ENCODE measurements around the gene DCLK1. TPM values are rescaled to one million over a fixed set of nuclear protein-coding genes. Genes with fewer than 3 reads are reported as not detected.

DCLK1 gene
- total RNA-seq, 1 experiment from 2014 or later: not detected

DNA sequence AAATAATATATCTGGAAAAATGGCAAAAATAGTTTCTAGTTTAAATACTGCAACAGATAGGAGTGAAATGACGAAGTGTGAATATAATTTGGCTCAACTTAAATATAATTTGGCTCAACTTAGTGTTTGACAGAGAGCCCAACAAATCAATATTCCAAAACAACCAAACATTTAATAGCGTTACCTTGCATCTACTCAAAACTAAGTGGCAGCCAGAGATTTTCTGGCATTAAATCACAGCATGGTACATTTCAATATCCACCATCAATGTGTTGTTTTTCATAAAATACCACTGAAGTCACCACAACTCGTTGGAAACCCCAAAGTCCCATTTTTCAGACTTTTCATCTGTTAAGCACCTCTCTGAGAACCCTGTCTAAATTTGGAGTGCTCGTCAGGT lies 69.6 kb downstream of the DCLK1 start:
- in situ Hi-C loops (cut with HindIII; ENCODE audit: low sequenced_read_pairs): no loop called here

DNA sequence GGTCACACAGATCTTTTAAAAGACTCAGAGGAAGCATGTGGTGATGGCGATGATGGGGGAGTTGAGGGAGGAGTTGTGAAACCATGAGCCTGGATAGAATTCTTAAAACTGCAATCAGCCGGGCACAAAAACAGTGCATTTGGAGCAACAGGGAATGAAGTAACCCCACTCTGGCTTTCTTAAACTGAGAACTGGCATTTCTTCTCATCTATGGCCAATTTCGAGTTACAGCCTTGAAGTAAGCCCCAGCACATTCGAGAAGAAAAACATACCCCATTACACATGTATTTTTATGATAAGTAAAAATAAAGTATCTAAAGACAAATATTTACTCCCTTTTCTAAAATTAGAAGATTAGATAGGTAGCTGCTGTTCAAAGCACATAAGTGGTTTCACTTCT lies 70.1 kb downstream of the DCLK1 start:
- in situ Hi-C loops (cut with HindIII; ENCODE audit: low sequenced_read_pairs): no loop called here
- DNase-seq (ENCODE audit: low spot score): no peak

More for the DNA sequence above, 69.6 kb downstream of the DCLK1 start:
- DNase-seq (ENCODE audit: low spot score): no peak

DNA sequence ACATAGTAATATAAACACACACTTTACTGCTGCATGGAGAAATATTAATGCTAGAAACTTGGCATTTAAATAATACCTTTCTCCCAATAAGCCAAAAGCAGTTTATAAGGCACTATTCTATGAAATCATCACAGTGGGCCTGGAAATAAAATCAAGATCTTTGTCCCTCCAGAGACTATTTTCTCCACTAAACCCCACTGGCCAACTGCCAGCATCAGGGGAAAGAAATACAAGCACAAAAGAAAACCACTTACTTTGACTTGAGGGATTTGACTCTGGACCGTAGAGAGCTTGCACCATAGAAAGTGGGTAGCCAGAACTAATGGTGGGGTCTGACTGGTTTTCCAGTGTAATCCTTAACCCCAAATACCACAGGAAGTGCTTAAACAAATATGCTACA lies 71.9 kb downstream of the DCLK1 start:
- in situ Hi-C loops (cut with HindIII; ENCODE audit: low sequenced_read_pairs): no loop called here
- no peak for DNase-seq (ENCODE audit: low spot score)

DNA sequence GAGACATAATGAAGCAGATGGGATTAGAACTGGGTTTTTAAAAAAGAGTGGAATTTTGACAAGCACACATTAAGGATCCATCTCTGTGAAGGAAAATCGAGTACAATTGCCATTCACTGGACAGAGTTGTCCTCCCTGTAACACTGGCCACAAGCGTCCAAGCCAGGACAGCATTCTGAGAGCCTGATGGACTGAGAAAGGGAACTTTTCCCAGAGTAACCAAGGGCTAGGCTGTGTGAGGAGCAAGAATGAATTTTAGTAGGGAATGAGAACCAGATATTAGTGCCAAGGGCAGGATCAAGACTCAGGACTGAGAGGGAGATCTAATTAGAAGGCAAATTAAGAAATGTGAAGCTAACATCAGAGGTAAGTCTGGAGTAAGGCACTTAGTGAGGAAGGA lies 73.1 kb downstream of the DCLK1 start:
- no peak for DNase-seq (ENCODE audit: low spot score)
- in situ Hi-C loops (cut with HindIII; ENCODE audit: low sequenced_read_pairs): no loop called here

DNA sequence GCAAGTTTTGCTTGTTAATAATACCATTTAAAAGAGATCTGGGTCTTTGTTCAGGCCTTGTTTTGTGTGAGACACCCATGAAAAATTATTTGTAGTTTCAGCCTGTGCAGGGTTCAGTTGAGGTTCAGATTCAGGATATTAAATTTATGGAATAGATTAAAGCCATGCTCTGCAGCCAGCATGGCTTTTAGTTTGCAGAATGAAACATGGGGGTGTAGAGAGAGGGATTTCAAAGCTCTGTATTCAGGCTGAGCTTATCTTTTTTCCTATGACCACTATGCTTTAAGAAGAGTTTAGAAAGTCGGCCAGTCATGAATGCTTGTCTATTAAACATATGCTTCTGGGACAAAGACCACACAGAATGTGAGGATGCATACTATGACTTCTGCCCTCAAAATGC lies 73.6 kb downstream of the DCLK1 start:
- DNase-seq (ENCODE audit: low spot score): no peak
- in situ Hi-C loops (cut with HindIII; ENCODE audit: low sequenced_read_pairs): no loop called here

DNA sequence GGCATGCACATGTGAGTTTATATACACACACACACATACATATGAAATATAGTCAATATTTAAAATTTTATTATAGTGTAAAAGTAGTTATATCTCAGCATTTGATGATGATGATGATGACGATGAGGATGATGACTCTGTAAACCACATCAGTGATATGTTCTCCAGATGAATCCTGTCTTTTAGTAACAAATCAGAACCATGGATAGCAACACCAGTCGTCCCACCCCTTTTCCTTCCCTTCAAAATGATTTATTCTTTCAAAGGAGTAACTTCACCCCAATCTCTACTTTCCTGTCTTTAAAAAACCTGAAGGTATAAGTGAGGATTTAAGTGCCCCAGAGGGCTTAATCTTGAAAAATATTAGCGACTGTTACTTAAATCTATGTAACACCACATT lies 74.1 kb downstream of the DCLK1 start:
- in situ Hi-C loops (cut with HindIII; ENCODE audit: low sequenced_read_pairs): no loop called here
- DNase-seq (ENCODE audit: low spot score): no peak

DNA sequence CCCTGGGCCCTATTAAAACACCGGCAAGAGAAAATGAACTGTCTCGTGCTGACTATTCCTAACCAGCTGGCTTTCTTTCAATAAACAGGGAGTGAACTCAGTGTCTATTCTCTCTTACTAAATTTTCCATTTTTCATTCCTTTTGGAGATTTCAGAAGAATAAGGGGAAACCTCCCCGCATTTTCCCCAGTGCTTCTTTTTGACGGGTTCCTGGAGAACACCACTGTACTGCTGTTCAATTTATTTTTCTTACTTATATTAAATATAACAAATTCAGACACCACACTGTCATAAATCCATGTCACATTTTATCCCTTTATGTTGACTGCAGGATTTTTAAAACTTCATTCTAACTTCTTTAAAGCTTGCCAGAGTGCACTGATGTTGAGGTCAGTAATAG lies 75.8 kb downstream of the DCLK1 start:
- in situ Hi-C loops (cut with HindIII; ENCODE audit: low sequenced_read_pairs): no loop called here
- no peak for DNase-seq (ENCODE audit: low spot score)

DNA sequence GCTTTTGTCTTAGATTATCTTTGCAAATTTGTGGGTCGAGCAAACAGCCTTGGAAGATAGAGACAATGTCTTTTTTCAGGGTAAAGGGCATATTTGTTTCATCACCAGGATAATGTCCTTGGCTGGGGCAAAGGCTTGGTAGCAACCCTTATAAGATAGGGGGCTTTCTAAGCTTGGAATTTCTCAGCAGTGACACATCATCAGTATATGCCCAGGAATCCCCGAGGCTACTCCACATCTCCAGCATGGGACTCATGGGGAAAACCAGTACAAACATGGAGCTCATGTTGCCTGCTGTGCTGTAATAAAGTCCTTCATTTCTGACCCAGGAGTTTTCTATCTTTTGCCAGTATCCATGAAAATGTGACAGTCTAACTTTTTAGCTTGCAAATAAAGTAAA lies 77.1 kb downstream of the DCLK1 start:
- no peak for DNase-seq (ENCODE audit: low spot score)
- in situ Hi-C loops (cut with HindIII; ENCODE audit: low sequenced_read_pairs): no loop called here

DNA sequence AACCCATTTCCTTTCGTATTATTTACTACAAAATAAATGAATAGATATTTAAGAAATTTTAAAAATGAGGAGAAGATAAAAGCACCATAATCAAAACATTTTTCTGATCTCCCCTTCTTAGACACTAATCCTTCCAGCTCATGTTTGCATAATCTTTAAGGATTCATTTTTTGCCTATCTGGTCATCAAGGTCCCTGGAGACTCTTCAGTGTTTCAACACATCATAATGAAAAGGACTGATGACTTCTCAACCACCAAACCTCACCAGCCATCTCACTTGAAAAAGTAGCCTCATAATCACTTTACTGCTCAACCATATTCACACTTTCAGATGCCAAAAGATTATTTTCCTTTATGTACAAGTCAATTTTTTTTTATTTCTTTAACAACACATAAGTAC lies 80.1 kb downstream of the DCLK1 start:
- DNase-seq (ENCODE audit: low spot score): no peak
- in situ Hi-C loops (cut with HindIII; ENCODE audit: low sequenced_read_pairs): no loop called here

DNA sequence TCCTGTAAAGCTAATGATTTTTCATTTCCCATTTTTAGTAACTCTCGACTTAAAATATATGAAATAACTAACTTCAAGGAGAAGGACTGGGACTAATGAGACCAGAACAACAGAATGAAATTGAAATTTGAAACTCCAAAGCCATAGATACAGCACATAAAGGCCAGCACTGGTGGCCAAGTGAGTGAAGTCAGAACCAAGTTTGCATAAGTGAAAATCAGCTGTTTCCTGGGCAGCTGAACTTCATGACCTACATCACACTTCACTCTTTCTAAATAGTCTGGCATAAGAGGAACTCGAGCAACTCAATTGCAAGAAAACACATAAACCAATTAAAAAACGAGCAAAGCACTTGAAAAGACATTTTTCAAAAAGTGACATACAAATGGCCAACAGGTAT lies 84.5 kb downstream of the DCLK1 start:
- in situ Hi-C loops (cut with HindIII; ENCODE audit: low sequenced_read_pairs): no loop called here

DNA sequence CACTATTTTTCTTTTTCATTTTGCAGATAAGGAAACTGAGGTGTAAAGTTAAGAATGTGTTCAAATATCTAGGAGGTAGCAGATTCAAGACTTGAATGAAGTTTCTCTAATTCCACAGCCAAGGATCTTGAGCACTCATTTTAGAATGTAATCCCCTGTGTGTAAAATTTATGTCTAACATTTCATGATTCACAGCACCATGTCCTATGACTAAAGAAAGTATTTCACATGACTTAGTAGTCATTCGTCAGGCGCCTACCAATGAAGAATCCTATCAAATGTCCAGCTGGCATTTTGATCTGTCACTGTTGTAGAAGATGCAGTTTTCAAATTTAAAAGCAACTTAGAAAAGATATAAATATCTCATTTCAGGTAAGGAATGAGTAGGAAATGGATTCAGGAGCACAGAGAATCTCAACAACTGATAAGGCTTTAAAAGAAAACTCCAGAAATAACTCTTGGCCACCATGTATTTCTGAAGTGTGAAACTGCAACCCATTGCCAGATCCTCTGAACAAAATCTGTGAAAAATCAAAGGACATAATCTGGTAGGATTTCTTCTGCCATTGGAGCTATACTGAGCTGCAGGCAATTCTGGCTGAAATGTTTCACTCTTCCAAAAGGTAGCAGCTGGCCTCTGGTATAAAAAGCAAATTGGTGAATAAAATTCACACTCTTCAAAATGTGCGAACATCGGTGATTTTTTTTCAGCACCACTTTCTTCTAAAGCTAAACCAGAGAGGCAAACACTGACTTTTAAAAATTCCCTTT lies 92.2 kb downstream of the DCLK1 start:
- in situ Hi-C loops (cut with HindIII; ENCODE audit: low sequenced_read_pairs): no loop called here
- DNase-seq (ENCODE audit: low spot score): peak; percentile 8

More for the DNA sequence above, 84.5 kb downstream of the DCLK1 start:
- no peak for DNase-seq (ENCODE audit: low spot score)

DNA sequence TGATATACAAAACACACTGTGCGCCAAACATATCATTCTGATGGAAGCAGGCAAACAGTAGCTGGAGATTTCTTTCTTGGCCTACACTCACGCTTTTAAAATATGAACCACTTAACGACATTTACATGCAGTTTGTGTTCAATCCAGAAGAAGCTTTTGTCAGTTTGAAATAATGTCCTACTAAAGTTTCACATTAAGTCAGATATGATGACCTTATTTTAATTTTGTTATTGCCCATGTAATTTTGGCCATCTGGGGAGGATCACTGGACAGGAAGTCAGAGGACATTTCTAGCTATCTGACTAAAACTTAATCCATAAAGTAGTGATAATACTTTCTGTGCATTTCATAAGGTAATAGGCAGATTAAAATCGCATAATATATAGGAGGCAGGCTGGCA lies 98.1 kb downstream of the DCLK1 start:
- in situ Hi-C loops (cut with HindIII; ENCODE audit: low sequenced_read_pairs): no loop called here
- no peak for DNase-seq (ENCODE audit: low spot score)

DNA sequence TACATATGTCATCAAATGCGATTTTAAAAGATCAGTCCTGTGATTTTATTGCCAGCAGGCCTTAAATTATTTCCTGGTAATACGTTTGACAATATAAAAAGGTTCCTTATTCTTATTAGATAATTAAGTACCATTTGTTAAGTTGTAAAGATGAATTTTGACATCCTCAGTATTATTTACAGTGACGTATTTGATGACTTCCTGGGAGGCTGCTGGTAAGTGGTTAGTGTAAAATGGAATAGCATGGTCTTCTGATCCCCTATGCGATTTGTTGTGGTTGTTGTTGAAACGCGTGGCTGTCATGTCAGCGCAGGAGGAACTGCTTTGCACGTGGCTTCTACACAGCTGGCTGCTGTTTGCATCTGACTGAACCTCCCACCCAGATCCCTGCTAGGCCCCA lies 99.7 kb downstream of the DCLK1 start:
- in situ Hi-C loops (cut with HindIII; ENCODE audit: low sequenced_read_pairs): no loop called here

DNA sequence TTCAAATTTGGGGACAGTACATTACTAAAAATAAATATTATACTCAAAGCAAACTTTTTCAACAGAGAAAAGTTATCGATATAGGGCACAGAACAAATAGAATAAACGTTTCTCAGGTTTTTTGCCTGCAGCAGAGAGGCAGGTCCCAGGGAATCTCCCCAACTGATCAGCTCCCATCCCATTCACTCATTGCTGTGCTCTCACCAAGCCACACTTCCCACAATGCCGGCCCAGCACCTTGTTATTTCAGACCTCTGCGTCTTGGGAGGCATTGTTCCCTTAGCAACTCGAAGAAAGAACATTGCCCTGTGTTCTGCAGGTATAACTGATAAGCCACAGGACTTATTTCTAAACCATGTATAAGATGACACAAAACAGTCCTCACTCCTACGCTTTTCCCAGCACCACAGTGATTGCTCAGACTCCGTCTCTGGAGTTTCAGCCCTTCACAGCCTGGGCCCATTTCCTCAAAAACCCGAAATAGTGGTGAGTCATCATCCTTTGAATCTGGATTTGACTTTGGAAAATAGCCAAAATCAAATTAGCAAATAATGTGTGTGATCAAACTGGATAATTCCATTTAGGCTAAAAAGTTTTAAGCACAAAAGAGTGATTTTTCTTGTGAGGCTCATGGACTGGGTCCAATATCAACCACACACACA lies 100.4 kb downstream of the DCLK1 start:
- in situ Hi-C loops (cut with HindIII; ENCODE audit: low sequenced_read_pairs): no loop called here
- DNase-seq (ENCODE audit: low spot score): no peak

More for the DNA sequence above, 99.7 kb downstream of the DCLK1 start:
- no peak for DNase-seq (ENCODE audit: low spot score)

DNA sequence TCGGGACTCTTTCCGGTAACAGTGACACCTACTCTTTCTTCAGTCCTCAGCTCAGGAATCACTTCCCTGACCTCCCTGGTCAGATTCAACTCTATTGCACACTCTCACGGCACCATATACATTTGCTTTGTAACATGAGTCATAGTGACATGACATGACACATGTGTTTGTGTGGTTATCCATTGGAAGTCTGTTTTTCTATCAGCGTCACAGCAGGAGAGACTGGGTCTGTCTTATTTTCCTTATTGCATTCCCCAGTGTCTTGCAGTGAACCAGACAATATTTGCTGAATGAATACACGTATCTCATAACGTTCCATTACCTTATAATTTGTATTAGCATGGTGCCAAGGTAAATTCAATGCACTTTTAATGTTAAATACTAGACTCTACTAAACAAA lies 102.0 kb downstream of the DCLK1 start:
- in situ Hi-C loops (cut with HindIII; ENCODE audit: low sequenced_read_pairs): no loop called here

DNA sequence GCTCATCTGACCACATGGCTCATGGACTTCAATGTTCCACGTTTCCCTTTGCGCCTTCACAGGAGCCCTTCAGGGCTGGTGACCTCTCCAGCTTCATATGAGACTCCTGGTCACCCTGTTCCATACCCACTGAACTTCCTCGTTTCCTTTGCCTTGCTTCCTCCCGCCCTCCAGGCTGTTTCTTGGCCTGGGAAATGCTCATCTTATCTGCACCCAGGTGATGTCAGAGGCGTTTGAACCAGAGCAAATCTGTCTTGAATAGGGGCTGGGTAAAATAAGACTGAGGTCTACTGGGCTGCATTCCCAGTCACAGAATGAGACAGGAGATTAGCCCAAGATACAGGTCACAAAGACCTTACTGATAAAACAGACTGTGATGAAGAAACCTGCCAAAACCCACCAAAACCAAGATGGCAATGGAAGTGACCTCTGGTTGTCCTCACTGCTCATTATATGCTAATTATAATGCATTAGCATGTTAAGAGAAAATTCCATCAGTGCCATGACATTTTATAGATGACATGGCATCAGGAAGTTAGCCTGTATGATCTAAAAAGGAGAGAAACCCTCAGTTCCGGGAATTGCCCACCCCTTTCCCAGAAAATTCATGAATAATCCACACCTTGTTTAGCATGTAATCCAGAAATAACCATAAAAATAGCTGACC lies 102.7 kb downstream of the DCLK1 start:
- in situ Hi-C loops (cut with HindIII; ENCODE audit: low sequenced_read_pairs): no loop called here
- DNase-seq (ENCODE audit: low spot score): no peak

More for the DNA sequence above, 102.0 kb downstream of the DCLK1 start:
- no peak for DNase-seq (ENCODE audit: low spot score)

DNA sequence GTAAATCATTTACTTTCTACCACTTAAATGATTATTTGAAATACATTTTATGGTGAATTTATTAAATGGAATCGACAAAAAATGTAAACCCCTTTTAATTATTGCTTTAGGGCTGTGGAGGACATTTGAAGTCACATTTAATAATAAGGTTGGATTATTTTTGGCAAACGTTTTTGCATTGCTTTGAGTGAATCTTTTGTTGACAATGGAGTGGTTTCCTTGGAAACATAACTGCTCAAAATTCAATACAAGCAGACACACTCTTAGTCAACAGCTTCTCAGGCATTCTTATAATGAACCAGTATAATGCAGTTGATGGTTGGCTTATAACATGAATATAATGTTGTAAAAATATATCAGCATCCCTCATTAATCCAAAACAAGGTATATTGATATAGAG lies 104.7 kb downstream of the DCLK1 start:
- no peak for DNase-seq (ENCODE audit: low spot score)
- in situ Hi-C loops (cut with HindIII; ENCODE audit: low sequenced_read_pairs): no loop called here

DNA sequence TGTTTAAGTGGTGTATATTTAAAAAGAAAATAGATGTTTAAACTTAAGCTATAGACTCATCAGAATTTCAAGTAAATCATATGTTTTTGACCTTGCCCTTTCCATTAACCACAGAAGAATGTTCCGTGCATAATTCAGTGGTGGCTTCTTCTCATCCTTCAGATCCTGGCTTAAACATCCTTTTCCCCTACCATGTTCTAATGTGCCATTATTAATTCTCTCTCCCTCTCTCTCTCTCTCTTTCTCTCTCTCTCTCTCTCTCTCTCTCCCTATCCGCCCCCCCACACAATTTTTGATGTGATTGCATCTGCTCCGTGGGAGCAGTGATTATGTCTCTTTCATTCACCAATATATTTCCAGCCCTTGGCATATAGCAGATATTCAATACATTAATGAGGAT lies 116.4 kb downstream of the DCLK1 start:
- DNase-seq (ENCODE audit: low spot score): no peak
- in situ Hi-C loops (cut with HindIII; ENCODE audit: low sequenced_read_pairs): no loop called here

DNA sequence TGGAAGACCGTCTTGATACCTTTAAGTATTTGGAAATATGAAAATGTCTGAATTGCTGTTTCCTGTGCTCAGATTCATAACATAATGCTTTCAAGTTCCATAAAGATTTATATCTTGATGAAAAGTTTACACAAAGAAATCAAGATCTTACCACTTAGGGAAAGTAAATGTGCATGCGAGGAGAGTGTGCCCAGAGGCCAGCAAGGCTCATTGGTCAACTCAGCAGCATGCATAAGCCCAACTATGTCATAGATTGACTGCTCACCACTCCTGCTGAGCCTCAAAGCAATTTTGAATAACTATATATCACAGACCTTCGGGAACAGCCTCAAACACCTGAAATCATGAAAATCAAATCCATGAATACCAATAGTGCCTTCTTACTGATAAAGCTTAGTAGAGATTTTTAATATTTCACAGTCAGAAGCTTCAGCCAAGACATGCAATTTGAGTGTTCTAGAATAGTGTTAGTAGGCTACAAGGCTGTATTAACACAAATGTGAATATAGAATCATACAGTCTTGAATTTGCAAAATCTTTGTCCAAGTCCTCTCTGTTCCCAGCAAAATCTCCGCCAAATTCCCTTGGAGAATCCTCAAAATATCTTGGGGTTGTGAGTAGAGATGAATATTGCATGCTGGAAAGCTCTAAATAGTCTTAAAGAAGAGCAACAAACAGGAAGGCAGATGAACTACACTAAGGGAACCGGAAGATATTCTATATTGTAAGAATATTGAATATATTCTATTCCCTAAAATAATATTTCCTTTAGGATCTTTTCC lies 124.1 kb downstream of the DCLK1 start:
- in situ Hi-C loops (cut with HindIII; ENCODE audit: low sequenced_read_pairs): no loop called here
- no peak for DNase-seq (ENCODE audit: low spot score)

DNA sequence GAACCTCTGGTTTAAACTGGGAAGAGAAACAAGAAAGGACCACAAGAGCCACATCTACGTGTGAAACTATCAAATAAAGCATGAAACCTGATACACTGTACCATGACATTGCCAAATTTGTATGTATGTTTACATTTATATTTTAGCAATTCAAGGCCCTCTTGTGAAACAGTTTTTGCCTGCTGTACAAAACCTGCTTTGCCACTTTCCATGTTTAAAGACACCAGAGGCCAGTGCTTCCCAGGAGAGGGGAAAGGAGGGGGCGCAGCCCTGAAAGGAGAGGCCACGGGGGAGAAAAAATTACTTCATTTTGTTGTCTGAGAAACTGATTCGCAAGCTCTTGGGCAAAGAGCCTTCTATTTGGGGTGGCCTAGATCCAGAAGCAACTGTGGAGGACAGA lies 124.8 kb downstream of the DCLK1 start:
- in situ Hi-C loops (cut with HindIII; ENCODE audit: low sequenced_read_pairs): no loop called here
- DNase-seq (ENCODE audit: low spot score): no peak
